Neural progenitor cell (in vitro differentiated cells): Measurements from ENCODE around the gene TMEM154. TPM values are rescaled to one million over a fixed set of nuclear protein-coding genes. Genes with fewer than 3 reads are reported as not detected.

Source experiments
- DNase-seq: peaks from one replicate; pipeline ENCODE4 v3.0.0-alpha.2; 2016; ENCODE audit warnings: low spot score
- H2AFZ ChIP-seq: fragments of 200-600 bp; sonication (generic); replicated peaks from 2 replicates; pipeline ENCODE4 v1.6.1; 2016; ENCODE audit warnings: antibody characterized with exemption
- H3F3A ChIP-seq: fragments of 200-600 bp; sonication (generic); 2 replicates; pipeline ENCODE4 v1.6.1; 2016; ENCODE audit warnings: antibody characterized with exemption, low read depth
- H3K27ac ChIP-seq: fragments of 200-600 bp; sonication (generic); 2 replicates; pipeline ENCODE4 v1.5.1; 2016; ENCODE audit warnings: mild to moderate bottlenecking
- H3K27me3 ChIP-seq: fragments of 200-600 bp; sonication (generic); 2 replicates; pipeline ENCODE4 v1.6.1; 2016; ENCODE audit warnings: mild to moderate bottlenecking, moderate library complexity
- H3K36me3 ChIP-seq: fragments of 200-600 bp; sonication (generic); 2 replicates; pipeline ENCODE4 v1.5.1; 2016
- H3K4me1 ChIP-seq: fragments of 200-600 bp; sonication (generic); 2 replicates; pipeline ENCODE4 v1.6.1; 2016; ENCODE audit warnings: mixed run types
- H3K4me2 ChIP-seq: fragments of 200-600 bp; sonication (generic); 2 replicates; pipeline ENCODE4 v1.6.1; 2016
- H3K4me3 ChIP-seq: fragments of 200-600 bp; sonication (generic); 2 replicates; pipeline ENCODE4 v1.5.1; 2016
- H3K79me2 ChIP-seq: fragments of 200-600 bp; sonication (generic); 2 replicates; pipeline ENCODE4 v1.6.1; 2016; ENCODE audit warnings: low read depth
- H3K9ac ChIP-seq: fragments of 200-600 bp; sonication (generic); 2 replicates; pipeline ENCODE4 v1.6.1; 2016
- H3K9me3 ChIP-seq: fragments of 200-600 bp; sonication (generic); 2 replicates; pipeline ENCODE4 v1.5.1; 2016; ENCODE audit warnings: low read depth
- H4K20me1 ChIP-seq: fragments of 200-600 bp; sonication (generic); 2 replicates; pipeline ENCODE4 v1.6.1; 2016; ENCODE audit warnings: low read depth
- H3K27ac Mint-ChIP-seq: 3 replicates; pipeline ENCODE4 v1.8.0; 2021; ENCODE audit warnings: mixed read lengths
- H3K27me3 Mint-ChIP-seq: 2 replicates; pipeline ENCODE4 v1.8.0; 2022; ENCODE audit warnings: low read depth, mild to moderate bottlenecking, inconsistent platforms, moderate library complexity, mixed read lengths; ENCODE audit not compliant: insufficient read depth
- H3K36me3 Mint-ChIP-seq: 3 replicates; pipeline ENCODE4 v1.8.0; 2021; ENCODE audit warnings: mixed read lengths
- H3K4me1 Mint-ChIP-seq: 3 replicates; pipeline ENCODE4 v1.8.0; 2021; ENCODE audit warnings: mixed read lengths
- H3K4me3 Mint-ChIP-seq: 3 replicates; pipeline ENCODE4 v1.8.0; 2021; ENCODE audit warnings: mild to moderate bottlenecking, moderate library complexity, mixed read lengths
- H3K9me3 Mint-ChIP-seq: 3 replicates; pipeline ENCODE4 v1.8.0; 2020; ENCODE audit warnings: mixed read lengths
- EZH2 ChIP-seq: fragments of 200-600 bp; sonication (generic); IDR thresholded peaks from 2 replicates; pipeline ENCODE4 v1.6.1; 2017; ENCODE audit warnings: antibody characterized with exemption, mild to moderate bottlenecking, moderate library complexity
- EZH2phosphoT487 ChIP-seq: fragments of 200-600 bp; sonication (generic); IDR thresholded peaks from 2 replicates; pipeline ENCODE4 v1.6.1; 2017; ENCODE audit warnings: antibody characterized with exemption
- total RNA-seq: library from RNA; depleted of rRNA; stranded (reverse); fragments of >200 nt; gene quantifications from 2 replicates; pipeline ENCODE4 v1.2.3, GENCODE V29; 2015; ENCODE audit warnings: low replicate concordance
- TF ChIP-seq, protein P1 (sequence below): fragments of 200-600 bp; sonication (generic); IDR thresholded peaks from 2 replicates; pipeline ENCODE4 v1.5.1; 2017; ENCODE audit warnings: antibody characterized with exemption, mild to moderate bottlenecking

The TMEM154 gene
- total RNA-seq, 1 donor from 2014 or later, result 3.0 TPM

DNA sequence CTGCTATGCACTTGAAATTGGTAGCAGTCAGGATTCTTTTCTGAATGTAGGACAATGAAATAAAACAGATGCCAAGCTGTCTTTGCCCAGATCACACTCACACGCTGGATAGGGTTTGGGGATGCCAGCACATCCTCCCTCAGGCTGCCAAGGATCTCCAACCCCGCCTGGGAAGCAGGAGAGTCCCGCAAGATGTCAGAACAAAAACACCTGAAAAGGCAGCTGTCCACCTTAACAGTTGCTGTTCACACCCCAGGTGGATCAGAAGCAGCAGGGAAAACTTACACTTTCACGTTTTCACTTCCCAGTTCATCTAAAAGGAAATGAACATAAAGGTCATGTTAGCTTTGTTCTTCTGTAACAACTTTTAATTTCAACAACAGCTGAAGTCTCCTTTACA lies 35.7 kb downstream of the TMEM154 start:
- DNase-seq, result no peak
- no peaks in the 10 kb centered on the region for H3K9me3 ChIP-seq
- Mint-ChIP-seq H3K4me3 (no peak overlapping the region), H3K27ac (peak overlapping the region; percentile 61), H3K36me3 (no peaks in the 10 kb centered on the region), H3K9me3 (peaks cover 3% of the 10 kb centered on the region), H3K4me1 (peaks cover 29% of the 10 kb centered on the region), H3K27me3 (peaks cover 3% of the 10 kb centered on the region)
- no peaks in the 10 kb centered on the region for H4K20me1 ChIP-seq
- no peaks in the 10 kb centered on the region for H3K27me3 ChIP-seq
- H3K4me3 ChIP-seq, result no peak overlapping the region
- H3K36me3 ChIP-seq, result no peaks in the 10 kb centered on the region
- TF ChIP-seq, protein P1, sequence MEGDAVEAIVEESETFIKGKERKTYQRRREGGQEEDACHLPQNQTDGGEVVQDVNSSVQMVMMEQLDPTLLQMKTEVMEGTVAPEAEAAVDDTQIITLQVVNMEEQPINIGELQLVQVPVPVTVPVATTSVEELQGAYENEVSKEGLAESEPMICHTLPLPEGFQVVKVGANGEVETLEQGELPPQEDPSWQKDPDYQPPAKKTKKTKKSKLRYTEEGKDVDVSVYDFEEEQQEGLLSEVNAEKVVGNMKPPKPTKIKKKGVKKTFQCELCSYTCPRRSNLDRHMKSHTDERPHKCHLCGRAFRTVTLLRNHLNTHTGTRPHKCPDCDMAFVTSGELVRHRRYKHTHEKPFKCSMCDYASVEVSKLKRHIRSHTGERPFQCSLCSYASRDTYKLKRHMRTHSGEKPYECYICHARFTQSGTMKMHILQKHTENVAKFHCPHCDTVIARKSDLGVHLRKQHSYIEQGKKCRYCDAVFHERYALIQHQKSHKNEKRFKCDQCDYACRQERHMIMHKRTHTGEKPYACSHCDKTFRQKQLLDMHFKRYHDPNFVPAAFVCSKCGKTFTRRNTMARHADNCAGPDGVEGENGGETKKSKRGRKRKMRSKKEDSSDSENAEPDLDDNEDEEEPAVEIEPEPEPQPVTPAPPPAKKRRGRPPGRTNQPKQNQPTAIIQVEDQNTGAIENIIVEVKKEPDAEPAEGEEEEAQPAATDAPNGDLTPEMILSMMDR, result no peak
- TF ChIP-seq EZH2 (no peak), EZH2phosphoT487 (no peak)
- H3K4me1 ChIP-seq, result peaks cover 11% of the 10 kb centered on the region
- no peak overlapping the region for H3K4me2 ChIP-seq
- peak overlapping the region; percentile 50 for H2AFZ ChIP-seq
- no peaks in the 10 kb centered on the region for H3F3A ChIP-seq
- no peak overlapping the region for H3K9ac ChIP-seq
- H3K27ac ChIP-seq, result no peak overlapping the region
- H3K79me2 ChIP-seq, result no peaks in the 10 kb centered on the region

DNA sequence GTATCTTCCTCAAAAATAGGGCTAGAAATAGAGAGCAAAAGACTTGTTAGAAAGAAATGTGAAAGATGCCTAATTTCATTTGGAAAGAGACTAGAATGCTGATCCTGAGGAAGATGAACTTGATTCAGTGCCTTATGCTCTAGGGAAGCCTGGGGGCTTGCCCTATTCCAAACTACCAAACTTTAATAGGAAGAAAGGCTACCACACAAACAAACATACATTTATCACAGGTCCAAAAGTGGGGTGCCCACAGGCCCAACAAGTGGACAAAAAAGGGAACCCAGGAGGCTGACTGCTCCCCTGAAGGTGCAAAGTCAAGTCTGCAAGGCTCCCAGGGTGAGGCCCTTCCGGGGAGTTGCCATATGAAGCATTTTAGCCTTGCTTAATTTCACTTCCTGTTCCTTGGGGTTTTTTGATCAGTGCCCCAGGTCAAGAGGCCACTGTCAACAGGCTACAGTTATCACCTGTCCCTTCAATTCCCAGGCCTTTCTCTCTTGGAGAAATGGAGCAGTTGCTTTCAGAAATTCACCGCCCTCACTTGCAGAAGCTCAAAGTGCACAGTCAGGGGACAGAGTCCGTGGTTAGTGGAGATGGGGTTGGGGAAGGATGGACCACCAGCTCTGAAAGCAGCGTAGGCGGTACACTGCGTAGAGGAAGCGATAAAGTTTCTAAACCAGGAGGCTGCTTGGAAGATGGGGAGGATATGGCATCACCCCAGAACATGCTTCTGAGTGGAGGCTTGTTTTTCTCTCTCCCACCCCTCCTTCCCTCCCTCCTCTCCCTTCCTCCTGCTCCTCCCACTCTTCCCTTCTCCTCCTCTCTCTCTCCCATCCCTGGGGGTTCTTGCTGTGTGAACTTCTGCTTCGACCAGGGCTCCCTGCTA lies 36.4 kb downstream of the TMEM154 start:
- Mint-ChIP-seq H3K9me3 (peaks cover 3% of the 10 kb centered on the region), H3K4me1 (peaks cover 29% of the 10 kb centered on the region), H3K27ac (no peak overlapping the region), H3K27me3 (peaks cover 3% of the 10 kb centered on the region), H3K36me3 (no peaks in the 10 kb centered on the region), H3K4me3 (no peak overlapping the region)
- no peak overlapping the region for H3K4me2 ChIP-seq
- H3K27ac ChIP-seq, result no peak overlapping the region
- H3K27me3 ChIP-seq, result no peaks in the 10 kb centered on the region
- H4K20me1 ChIP-seq, result no peaks in the 10 kb centered on the region
- H3K4me3 ChIP-seq, result no peak overlapping the region
- H3K9ac ChIP-seq, result no peak overlapping the region
- no peaks in the 10 kb centered on the region for H3K36me3 ChIP-seq
- H3K4me1 ChIP-seq, result peaks cover 11% of the 10 kb centered on the region
- no peaks in the 10 kb centered on the region for H3K9me3 ChIP-seq
- no peaks in the 10 kb centered on the region for H3F3A ChIP-seq
- no peaks in the 10 kb centered on the region for H3K79me2 ChIP-seq
- no peak for TF ChIP-seq EZH2
- DNase-seq, result no peak
- peak overlapping the region; percentile 50 for H2AFZ ChIP-seq

DNA sequence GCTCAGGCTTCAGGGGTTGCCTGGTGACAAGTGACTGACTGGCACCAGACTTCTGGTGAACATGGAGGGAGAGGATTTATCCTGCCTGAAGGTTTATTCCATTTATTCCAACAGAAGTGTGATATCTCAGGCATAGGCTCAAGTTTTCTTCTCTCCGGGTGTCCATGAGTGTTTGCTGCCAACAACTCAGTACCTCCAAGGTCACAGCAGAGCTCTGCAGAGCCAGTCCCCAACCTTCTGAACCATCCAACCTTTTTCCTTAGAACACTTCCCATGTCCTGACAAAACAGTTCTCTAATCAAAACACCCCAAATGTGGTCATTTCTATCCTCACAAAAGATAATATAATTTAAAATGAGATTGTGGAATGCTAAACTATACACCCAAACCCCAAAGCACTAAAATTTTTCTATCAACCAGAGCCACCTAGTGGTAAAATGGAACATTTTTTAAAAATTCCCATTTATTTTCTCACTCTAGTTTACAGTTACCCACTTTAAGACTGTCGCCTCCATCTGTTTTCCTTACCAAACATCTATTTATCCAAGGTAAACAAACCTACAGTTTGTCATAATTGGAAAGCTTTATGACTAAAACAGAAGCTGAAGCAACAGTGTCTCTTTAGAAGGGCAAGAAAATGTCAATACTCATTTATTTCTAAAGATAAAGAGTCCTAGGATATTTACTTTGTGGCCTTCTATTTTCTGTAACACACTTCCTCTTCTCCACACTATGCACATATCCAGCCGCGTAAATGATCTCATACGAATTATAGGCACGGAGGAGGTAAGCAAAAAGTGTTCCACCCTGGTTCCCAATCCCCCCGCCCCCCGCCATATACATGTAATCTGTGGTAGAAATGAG lies 39.5 kb downstream of the TMEM154 start:
- no peak overlapping the region for H3K9ac ChIP-seq
- no peaks in the 10 kb centered on the region for H3K36me3 ChIP-seq
- no peak for TF ChIP-seq EZH2
- TF ChIP-seq, protein P1, result peak; percentile 75
- no peak overlapping the region for H3K4me3 Mint-ChIP-seq
- H3K79me2 ChIP-seq, result no peaks in the 10 kb centered on the region
- peak overlapping the region; percentile 5 for H2AFZ ChIP-seq
- H3K27me3 Mint-ChIP-seq, result peaks cover 3% of the 10 kb centered on the region
- peak; percentile 19 for DNase-seq
- no peaks in the 10 kb centered on the region for H3F3A ChIP-seq
- no peaks in the 10 kb centered on the region for H3K27me3 ChIP-seq
- H3K4me1 Mint-ChIP-seq, result peaks cover 10% of the 10 kb centered on the region
- H3K36me3 Mint-ChIP-seq, result no peaks in the 10 kb centered on the region
- H3K4me2 ChIP-seq, result no peak overlapping the region
- no peaks in the 10 kb centered on the region for H3K9me3 ChIP-seq
- no peaks in the 10 kb centered on the region for H3K9me3 Mint-ChIP-seq
- H3K4me1 ChIP-seq, result no peaks in the 10 kb centered on the region
- H3K27ac ChIP-seq, result no peak overlapping the region
- no peak overlapping the region for H3K27ac Mint-ChIP-seq
- H4K20me1 ChIP-seq, result no peaks in the 10 kb centered on the region
- no peak overlapping the region for H3K4me3 ChIP-seq
